Epithelial cell of proximal tubule (primary cell): ENCODE data around the gene CARD19. TPM values are rescaled to one million over a fixed set of nuclear protein-coding genes. Genes with fewer than 3 reads are reported as not detected.
A peak's percentile ranks its signal among the peaks of the same experiment; 100 is the strongest.

ENCODE experiments used
- DNase-seq: peaks from one replicate; pipeline ENCODE4 v3.0.0-alpha.2; 2011; ENCODE audit warnings: low read depth
- H3K4me3 ChIP-seq: 2 replicates; pipeline ENCODE4 v1.5.1; 2011; ENCODE audit warnings: low read depth, mild to moderate bottlenecking, low read length
- CTCF ChIP-seq: conservative IDR thresholded peaks from 2 replicates; pipeline ENCODE4 v1.5.1; 2012; ENCODE audit warnings: low read depth, mild to moderate bottlenecking, low read length
- total RNA-seq: library from RNA; depleted of rRNA; stranded (reverse); fragments of >200 nt; gene quantifications from 2 replicates; pipeline ENCODE4 v1.2.3, GENCODE V29; 2015

The CARD19 gene, protein sequence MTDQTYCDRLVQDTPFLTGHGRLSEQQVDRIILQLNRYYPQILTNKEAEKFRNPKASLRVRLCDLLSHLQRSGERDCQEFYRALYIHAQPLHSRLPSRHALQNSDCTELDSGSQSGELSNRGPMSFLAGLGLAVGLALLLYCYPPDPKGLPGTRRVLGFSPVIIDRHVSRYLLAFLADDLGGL
- 64.6 and 85.2 TPM in 2 replicates for total RNA-seq

DNA sequence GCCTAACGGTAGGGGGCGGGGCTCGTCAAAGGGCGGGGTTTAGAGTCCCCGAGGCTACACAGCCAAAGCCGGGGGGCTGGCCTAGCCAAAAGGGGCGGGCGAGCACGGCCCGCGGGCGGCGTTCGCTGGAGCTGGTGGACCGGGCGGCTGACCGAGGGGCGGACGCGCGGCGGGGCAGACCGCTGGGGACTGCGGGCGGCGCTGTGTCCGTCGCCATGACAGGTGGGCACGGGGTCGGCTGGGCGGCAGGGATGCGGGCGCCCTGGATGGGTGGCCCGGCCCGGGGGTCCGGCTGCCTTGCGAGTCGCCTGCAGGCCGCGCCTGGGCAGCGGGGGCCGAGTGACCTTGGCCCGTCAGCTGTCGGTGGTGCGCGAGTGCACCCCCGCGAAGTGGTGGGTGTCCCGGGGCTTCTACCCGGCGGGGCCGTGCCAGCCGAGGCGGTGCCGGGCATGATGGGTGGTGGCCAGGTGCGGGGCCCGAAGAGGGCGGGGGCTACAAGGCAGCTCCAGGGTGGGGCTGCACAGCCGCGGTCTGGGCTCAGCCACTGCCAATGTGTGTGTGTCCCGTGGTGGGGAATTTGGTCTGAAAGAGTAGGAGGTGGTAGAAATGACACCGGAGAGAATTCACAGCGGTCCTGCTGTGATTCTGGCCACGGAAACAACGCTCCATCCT is at the start of gene CARD19:
Gene CARD19 (plus strand): TSS at position 87 of the 672 bp plus-strand sequence. CDS start 129 bp downstream, at position 216.
- H3K4me3 ChIP-seq = peak within 1 kb of the TSS; percentile 86
- no peak for DNase-seq
- no peak for TF ChIP-seq CTCF

DNA sequence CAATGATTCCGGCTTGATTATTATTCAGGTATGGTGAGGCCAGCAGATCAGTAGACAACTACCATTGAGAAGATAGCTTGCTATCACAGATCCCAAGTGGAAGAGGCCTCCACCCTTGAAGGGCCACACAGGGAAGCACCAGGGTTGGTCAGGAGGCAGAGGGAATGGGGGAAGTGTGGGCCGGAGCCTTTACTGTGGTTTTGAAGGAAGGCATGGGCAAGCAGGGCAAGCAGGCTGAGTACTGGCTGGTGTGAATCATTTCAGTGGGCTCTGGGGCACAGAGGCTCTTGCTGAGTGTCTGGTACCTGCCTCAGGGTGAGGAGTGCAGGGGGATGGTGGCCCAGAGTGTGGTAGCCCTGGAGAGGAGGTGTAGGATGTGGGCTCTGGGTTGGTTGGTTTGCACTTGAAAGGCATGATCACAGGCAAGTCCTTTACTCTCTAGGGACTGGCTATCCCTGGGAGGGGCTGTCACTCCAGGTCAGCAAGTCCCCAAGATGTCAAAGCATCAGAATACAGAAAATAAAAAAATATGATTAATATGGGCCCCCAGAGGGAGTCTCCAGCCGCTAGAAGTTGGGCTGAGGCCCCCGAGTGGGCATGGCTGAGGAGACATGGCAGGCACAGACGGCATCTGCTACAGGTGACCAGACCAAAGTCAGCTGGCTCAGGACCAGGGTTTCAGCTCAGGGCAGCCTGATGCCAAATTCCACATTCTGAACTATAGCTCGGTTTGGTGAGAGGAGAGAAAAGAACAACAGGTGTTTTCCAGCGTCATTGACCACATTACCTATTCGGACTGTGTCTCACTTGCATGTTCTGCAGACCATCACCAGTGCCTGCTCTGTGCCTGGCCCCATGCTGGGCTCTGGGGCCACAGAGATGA is 47.2 kb upstream of the CARD19 start:
- TF ChIP-seq CTCF = no peak
- DNase-seq = no peak
- H3K4me3 ChIP-seq = no peak overlapping the region

DNA sequence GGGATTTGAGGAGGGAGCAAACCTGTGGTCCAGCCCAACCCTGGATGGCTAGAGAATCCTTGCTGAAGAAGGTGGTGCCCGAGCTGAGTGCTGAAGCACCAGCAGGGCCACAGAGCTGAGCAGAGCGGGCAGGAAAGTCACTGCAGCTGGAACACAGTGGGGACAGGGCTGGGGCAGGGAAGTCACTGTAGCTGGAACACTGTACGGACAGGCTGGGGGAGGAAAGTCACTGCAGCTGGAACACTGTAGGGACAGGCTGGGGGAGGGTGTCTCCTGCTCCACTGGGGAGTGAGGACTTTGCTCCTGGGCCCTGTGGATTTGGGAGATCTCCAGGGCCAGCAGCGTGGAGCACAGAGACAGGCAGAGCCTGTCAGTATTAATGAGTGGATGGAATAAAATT is 46.5 kb upstream of the CARD19 start:
- no peak for DNase-seq
- H3K4me3 ChIP-seq = no peak overlapping the region
- TF ChIP-seq CTCF = no peak

- no peak for DNase-seq
- TF ChIP-seq CTCF = no peak
- no peak overlapping the region for H3K4me3 ChIP-seq
Measured at GRCh38 chr9:93050231-93050630, 45.8 kb upstream of the CARD19 start.

DNA sequence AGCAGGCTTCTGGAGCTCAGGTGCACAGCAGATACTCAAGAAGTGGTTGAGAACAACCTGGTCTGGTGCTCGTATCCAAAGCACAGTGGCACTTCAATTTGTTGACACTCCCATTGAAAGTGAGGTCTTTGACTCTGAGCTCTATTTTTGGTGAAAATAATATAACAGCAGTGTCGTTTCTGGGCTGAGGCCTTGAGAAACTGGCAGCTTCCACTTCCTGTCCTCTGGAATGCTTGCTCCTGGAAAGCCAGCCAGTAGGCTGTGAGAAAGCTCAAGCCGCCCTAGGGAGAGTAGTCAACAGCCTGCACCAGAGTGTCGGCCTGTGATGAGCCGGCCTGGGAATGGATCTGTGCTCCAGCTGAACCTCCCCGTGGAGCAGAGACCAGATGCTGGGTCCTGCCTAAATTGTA is 44.3 kb upstream of the CARD19 start:
- TF ChIP-seq CTCF = no peak
- no peak overlapping the region for H3K4me3 ChIP-seq
- DNase-seq = no peak

DNA sequence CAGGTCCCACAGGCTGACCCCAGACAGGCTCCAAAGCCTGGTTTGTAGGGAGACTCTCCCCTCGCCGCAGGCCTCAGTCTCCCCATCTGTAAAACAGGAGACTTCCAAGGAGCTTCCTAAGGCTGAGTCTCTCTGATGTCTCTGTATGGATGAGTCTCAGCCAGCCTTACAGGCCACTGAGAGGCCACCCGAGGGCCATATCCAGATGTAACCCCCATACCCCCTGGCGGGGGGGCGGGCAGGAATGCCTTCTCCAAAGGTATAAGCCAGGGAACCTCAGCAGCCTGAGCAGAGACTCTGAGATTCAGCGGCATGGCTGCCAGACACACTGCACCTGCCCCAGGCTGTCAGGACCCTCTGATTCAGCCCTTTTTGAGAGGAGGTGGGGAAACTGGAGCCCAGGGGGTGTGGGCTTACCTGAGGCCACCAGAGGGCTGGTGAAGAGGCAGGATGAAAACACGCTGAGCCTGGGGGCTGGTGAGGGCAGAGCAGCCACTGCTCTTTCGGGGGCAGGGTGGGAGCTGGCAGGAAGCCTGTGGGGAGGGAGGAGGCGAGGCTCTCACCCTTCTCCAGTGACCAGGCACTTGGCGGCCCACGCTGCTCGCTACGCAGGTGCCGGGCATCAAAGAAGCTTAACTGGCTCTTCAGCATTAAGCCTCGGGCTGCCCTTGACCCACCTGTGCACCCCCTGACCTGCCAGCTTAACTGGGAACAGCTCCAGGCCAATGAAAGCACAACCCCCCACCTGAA is 43.1 kb upstream of the CARD19 start:
- H3K4me3 ChIP-seq = no peak overlapping the region
- no peak for TF ChIP-seq CTCF
- DNase-seq = no peak
